Measurements from ENCODE around the gene PLCG1. TPM values are rescaled to one million over a fixed set of nuclear protein-coding genes. Genes with fewer than 3 reads are reported as not detected.
"Not testable (repeated sequence)": the region's sequence is repeated elsewhere in the genome, so short reads cannot be mapped to it uniquely, and the experiment has no call there.

Gene PLCG1
- total and polyA plus RNA-seq, 2 of the 8 experiments (the other 6 are each of a cell fraction or from before 2014, with no cell fraction given): 103 to 154 TPM

DNA sequence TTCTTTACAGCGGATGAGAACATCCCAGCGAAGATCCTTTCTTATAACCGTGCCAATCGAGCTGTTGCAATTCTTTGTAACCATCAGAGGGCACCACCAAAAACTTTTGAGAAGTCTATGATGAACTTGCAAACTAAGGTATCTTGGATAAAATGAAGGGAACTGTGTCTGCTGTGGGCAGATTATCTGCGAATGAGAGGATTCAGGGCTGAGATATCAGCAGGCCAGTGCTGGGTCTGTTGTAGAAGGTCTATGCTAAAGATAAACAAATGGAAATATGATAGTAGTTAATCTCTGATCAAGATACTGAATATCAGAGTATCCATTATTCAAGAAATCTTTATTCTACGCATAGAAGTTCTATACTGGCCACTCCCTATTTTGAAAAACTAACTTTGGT, 19.2 kb upstream of the PLCG1 start:
- H2BK20ac ChIP-seq (ENCODE audit: low read length); H2BK15ac ChIP-seq (ENCODE audit: low read length); POLR2A ChIA-PET (ENCODE audit: partially characterized antibody); H2BK120ac ChIP-seq (replicated peaks; ENCODE audit: low read depth, low read length); H4K20me1 ChIP-seq (replicated peaks in 1 of 2; ENCODE audit: control insufficient read depth in 1 of 2, insufficient read depth in 2 of 2, low read length in 2 of 2); H3K23me2 ChIP-seq (ENCODE audit: low read depth, low read length); H3K9me3 ChIP-seq (ENCODE audit: insufficient read depth in 2 of 2, low read depth in 1 of 2, low read length in 1 of 2); H4K5ac ChIP-seq (ENCODE audit: insufficient read length, low read depth, low read length); DNase-seq (ENCODE audit: low read depth in 1 of 2, low spot score in 2 of 2); FAIRE-seq; H3K4me1 ChIP-seq (replicated peaks in 1 of 4; ENCODE audit: control insufficient read depth in 3 of 4, insufficient read depth in 4 of 4, low read length in 3 of 4); H3K4ac ChIP-seq (replicated peaks; ENCODE audit: insufficient read length, low read depth, low read length); H2AK5ac ChIP-seq (ENCODE audit: low read depth, low read length); H3K79me1 ChIP-seq (ENCODE audit: low read depth, low read length); H3K9ac ChIP-seq (replicated peaks in 1 of 4; ENCODE audit: extremely low read depth in 1 of 4, low read depth in 3 of 4, low read length in 3 of 4); H3K4me3 ChIP-seq (ENCODE audit: extremely low read depth in 1 of 4, insufficient read depth in 2 of 4, low read depth in 3 of 4, low read length in 4 of 4); H4K8ac ChIP-seq (ENCODE audit: extremely low read depth, insufficient read depth, low read length); H3K79me2 ChIP-seq (ENCODE audit: control insufficient read depth in 1 of 2, insufficient read depth in 2 of 2, low read length in 2 of 2); H3K14ac ChIP-seq (ENCODE audit: insufficient read length); H3K18ac ChIP-seq (ENCODE audit: extremely low read depth, low read length); H3K27me3 ChIP-seq (replicated peaks in 1 of 4; ENCODE audit: control insufficient read depth in 3 of 4, extremely low read depth in 1 of 4, insufficient read depth in 3 of 4, low read length in 3 of 4); H2BK5ac ChIP-seq (ENCODE audit: low read depth, low read length); H2BK12ac ChIP-seq (ENCODE audit: low read depth, low read length); H4K91ac ChIP-seq (replicated peaks; ENCODE audit: insufficient read length, low read length); H3K56ac ChIP-seq (replicated peaks; ENCODE audit: insufficient read length, low read depth, low read length); H3K4me2 ChIP-seq (ENCODE audit: insufficient read depth in 1 of 2, low read depth in 2 of 2, low read length in 2 of 2); H2AFZ ChIP-seq (ENCODE audit: low read length); H3K27ac ChIP-seq (ENCODE audit: low read depth, low read length); H3K23ac ChIP-seq (ENCODE audit: insufficient read length): not testable (repeated sequence)
- CTCF ChIA-PET (ENCODE audit: partially characterized antibody): interaction anchor here (0.8 to 1.8 kb wide), 6 partner anchors 13 to 64 kb away, joined by 3 to 10 read pairs (median 4); no protein-coding TSS in a partner anchor
- H3K36me3 ChIP-seq (ENCODE audit: control insufficient read depth in 2 of 4, insufficient read depth in 4 of 4, low read length in 3 of 4): peaks cover 38 to 98% (median 76%) of the 10 kb centered on the region in 4 experiments
- 91% methylated on average over 6 of the region's 6 CpGs; no CpG with 5 or more reads in 1 of the 2 experiments for WGBS, 2 experiments (ENCODE audit: extremely low coverage in 1 of 2, insufficient coverage in 1 of 2, insufficient read length in 1 of 2, insufficient replicate concordance in 2 of 2, low coverage in 1 of 2, low lambda C conversion rate in 2 of 2, missing lambda C conversion rate in 1 of 2)
